SK-N-MC (cell line): ENCODE data around the gene UCKL1.

ENCODE experiments used
- DNase-seq: peaks from one replicate; pipeline ENCODE4 v3.0.0-alpha.2; 2011; ENCODE audit warnings: low read depth, low spot score
- H3K27ac ChIP-seq: fragments of 200-600 bp; sonication (generic); 2 replicates; pipeline ENCODE4 v1.5.1; 2016; ENCODE audit warnings: mixed run types
- H3K36me3 ChIP-seq: fragments of 200-600 bp; sonication (generic); 2 replicates; pipeline ENCODE4 v1.6.1; 2017; ENCODE audit warnings: antibody characterized with exemption, low read length, mixed read lengths; ENCODE audit not compliant: insufficient read depth
- H3K4me3 ChIP-seq: fragments of 200-600 bp; sonication (generic); 2 replicates; pipeline ENCODE4 v1.5.1; 2016
- H3K9ac ChIP-seq: fragments of 200-600 bp; sonication (generic); 2 replicates; pipeline ENCODE4 v1.8.0; 2017; ENCODE audit warnings: mixed run types, mixed read lengths; ENCODE audit not compliant: insufficient read length
- H3K9me3 ChIP-seq: fragments of 200-600 bp; sonication (generic); 2 replicates; pipeline ENCODE4 v1.6.1; 2017; ENCODE audit warnings: low read depth, mild to moderate bottlenecking, antibody characterized with exemption, low read length, moderate library complexity, mixed read lengths
- EZH2 ChIP-seq: fragments of 200-600 bp; sonication (generic); IDR thresholded peaks from one replicate; pipeline ENCODE4 v1.6.1; 2017; ENCODE audit warnings: antibody characterized with exemption
- FOXP2 ChIP-seq: optimal IDR thresholded peaks from 2 replicates; pipeline ENCODE3; 2011; ENCODE audit warnings: mild to moderate bottlenecking, moderate library complexity; ENCODE audit not compliant: insufficient read depth; ENCODE audit errors: extremely low read length, control extremely low read depth
- POLR2AphosphoS5 ChIP-seq: IDR thresholded peaks from 2 replicates; pipeline ENCODE4 v1.6.1; 2012; ENCODE audit warnings: mild to moderate bottlenecking, low read depth, low read length, borderline replicate concordance

UCKL1 gene

DNA sequence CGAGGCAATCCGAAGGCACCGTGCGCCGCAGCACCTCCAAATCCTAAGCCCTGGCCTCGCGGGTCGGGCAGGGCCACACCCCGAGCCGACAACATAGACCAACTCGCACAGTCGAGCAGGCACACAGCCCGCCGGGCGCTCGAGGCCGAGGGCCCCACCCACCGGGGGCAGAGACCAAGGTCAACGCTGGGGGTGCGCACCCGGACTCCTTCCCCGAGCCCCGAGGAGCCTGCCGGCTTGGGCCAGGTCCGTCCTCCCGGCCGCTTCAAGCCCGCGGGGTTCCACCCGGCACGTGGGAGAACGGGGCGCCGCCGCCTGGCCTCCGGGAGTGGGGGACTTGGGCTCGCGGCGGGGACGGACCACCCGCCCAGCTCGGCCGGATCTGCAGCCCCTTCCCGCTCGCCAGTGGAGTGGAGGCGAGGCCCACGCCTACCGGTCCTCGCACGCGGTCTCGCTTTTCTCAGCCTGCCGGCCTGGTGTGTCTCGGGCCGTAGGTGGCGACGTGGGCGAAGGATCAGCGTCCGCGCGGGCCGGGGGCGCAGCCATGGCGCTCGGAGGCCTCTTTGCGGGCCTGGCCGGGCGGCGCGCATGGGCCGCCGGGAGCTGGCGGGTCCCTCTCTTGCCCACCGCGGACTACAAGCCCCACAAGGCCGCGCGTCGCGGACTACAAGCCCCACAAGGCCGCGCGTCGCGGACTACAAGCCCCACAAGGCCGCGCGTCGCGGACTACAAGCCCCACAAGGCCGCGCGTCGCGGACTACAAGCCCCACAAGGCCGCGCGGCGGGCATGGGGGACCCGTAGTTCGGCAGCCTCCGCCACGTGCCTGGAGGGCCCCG is at the start of gene UCKL1:
Gene UCKL1, minus strand, starts transcription at position 590 of the 837 bp plus-strand sequence. Its CDS starts 44 bp downstream, at position 546.
- peak within 1 kb of the TSS; percentile 86 for H3K27ac ChIP-seq
- H3K9me3 ChIP-seq, result no peaks in the 10 kb centered on the region
- H3K9ac ChIP-seq, result peak within 1 kb of the TSS; percentile 99
- no peaks in the 10 kb centered on the region; the same call in 1 of the 2 replicates for H3K36me3 ChIP-seq
- no peak for DNase-seq
- TF ChIP-seq EZH2 (no peak), POLR2AphosphoS5 (peak; percentile 75)
- H3K4me3 ChIP-seq, result peak within 1 kb of the TSS; percentile 97

DNA sequence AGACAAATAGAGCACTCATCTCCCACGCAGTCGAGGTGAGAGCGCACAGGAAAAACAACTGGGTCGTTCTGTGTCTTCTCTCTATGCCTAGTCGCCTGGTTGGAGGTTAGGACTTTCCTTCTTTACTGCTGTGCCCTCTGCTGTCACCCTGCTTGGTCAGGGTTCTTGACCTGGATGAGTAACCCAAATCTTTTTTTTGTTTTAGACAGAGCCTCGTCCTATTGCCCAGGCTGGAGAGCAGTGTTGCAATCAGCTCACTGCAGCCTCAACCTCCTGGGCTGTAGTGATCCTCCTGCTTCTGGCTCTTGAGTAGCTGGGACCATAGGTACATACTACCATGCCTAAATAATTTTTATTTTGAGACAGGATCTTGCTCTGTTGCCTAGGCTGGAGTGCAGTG is 49.2 kb upstream of the UCKL1 start:
- Histone ChIP-seq H3K9ac (no peak overlapping the region), H3K9me3 (no peaks in the 10 kb centered on the region), H3K27ac (no peak overlapping the region), H3K4me3 (no peak overlapping the region), H3K36me3 (peaks cover 55% of the 10 kb centered on the region)
- no peak for TF ChIP-seq POLR2AphosphoS5
- TF ChIP-seq EZH2, result no peak
- no peak for TF ChIP-seq FOXP2
- DNase-seq, result no peak

DNA sequence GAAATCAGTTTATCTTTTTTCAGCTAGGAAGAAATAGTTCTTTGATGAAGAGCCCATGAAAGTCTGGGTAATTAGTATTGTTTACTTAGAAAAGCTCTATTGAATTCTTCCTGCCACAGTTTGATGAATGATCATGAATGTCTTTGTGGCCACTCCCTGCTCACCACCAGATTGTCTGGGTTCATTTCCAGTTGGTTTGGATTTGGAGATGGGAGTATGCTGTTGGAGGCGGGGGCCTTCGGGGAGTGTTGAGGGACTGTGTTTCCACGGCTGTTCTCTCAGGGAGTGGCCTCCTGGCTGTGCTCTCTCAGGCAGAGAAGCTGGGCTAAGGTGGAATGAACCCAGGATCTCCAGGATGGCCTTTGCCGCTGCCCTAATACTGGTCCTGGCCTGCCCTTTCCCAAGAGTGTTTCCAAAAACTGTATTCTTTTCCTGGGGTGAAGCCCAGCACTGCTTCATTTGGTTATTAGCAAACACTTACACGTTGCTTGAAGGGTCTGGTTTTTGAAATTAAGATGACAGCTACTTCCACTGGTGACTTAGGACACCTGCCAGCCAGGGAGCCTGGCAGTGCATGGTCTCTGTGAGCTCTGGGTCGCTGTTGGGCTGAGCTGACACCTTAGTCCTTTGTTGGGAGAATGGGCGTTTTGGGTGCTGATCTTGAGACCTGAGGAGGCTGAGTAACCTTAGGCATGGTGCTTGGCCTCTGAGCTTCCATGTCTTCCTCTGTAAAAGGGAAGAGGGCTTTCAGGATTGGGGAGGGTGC is 47.9 kb upstream of the UCKL1 start:
- H3K4me3 ChIP-seq, result no peak overlapping the region
- H3K9ac ChIP-seq, result no peak overlapping the region
- H3K9me3 ChIP-seq, result no peaks in the 10 kb centered on the region
- no peak for TF ChIP-seq EZH2
- TF ChIP-seq FOXP2, result no peak
- TF ChIP-seq POLR2AphosphoS5, result no peak
- H3K27ac ChIP-seq, result no peak overlapping the region
- DNase-seq, result no peak
- H3K36me3 ChIP-seq, result peaks cover 55% of the 10 kb centered on the region

DNA sequence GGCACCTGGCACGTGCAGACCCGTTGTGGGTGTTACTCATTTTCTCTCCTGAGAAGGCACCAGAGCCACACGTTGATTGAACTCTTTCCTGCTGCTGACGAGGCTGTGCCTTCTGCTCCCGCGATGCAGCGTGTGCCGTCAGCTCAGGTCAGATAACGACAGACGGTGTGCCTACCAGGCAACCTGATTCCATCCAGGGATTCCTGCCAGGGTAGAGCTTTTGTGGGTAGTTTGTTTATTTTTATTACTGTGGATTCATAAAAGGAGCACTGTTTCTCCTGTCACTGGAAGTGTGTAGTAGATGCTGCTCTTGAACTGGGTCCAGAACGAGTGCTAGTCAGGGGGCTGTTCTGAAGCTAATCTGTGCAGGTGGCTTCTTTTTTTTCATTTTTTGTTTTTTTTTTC is 45.4 kb upstream of the UCKL1 start:
- TF ChIP-seq POLR2AphosphoS5, result no peak
- Histone ChIP-seq H3K27ac (no peak overlapping the region), H3K4me3 (no peak overlapping the region), H3K9me3 (no peaks in the 10 kb centered on the region), H3K9ac (no peak overlapping the region), H3K36me3 (peaks cover 53% of the 10 kb centered on the region)
- no peak for DNase-seq

DNA sequence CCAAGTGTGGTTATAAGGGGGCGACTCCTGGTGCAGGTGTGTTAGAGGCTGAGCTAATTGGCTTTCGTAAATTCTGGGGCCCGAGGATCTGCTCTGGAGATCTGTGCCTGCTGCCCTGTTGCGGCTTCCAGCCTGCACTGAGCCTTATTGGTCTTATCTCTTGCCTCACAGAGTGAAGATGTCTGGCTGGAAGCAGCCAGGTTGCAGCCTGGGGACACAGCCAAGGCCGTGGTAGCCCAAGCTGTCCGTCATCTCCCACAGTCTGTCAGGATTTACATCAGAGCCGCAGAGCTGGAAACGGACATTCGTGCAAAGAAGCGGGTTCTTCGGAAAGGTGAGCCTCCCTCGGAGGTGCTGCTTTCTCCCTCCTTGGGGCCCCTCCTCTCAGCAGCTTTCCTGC is 44.7 kb upstream of the UCKL1 start:
- Histone ChIP-seq H3K4me3 (no peak overlapping the region), H3K9me3 (no peaks in the 10 kb centered on the region), H3K27ac (no peak overlapping the region), H3K36me3 (peaks cover 56% of the 10 kb centered on the region), H3K9ac (no peak overlapping the region)
- DNase-seq, result no peak
- TF ChIP-seq EZH2, result no peak
- no peak for TF ChIP-seq POLR2AphosphoS5
- TF ChIP-seq FOXP2, result no peak

DNA sequence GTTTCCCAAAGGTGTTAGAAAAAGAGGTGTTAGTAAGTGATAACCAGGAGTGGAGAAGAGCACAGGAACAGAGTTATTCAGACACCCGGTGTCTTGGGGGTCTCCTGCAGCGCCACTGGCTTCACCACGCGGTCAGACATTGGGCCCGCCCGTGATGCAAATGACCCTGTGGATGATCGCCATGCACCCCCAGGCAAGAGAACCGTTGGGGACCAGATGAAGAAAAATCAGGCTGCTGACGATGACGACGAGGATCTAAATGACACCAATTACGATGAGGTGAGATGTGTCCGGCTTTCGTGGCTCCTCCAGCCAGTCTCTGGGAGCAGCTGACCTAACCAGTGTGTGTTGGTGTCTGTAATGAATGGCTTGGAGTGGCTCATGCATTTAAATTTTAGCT is 26.7 kb upstream of the UCKL1 start:
- Histone ChIP-seq H3K27ac (no peak overlapping the region), H3K36me3 (peaks cover 40% of the 10 kb centered on the region), H3K4me3 (no peak overlapping the region), H3K9ac (no peak overlapping the region), H3K9me3 (no peaks in the 10 kb centered on the region)
- TF ChIP-seq POLR2AphosphoS5, result no peak
- TF ChIP-seq FOXP2, result no peak
- TF ChIP-seq EZH2, result no peak
- DNase-seq, result no peak

DNA sequence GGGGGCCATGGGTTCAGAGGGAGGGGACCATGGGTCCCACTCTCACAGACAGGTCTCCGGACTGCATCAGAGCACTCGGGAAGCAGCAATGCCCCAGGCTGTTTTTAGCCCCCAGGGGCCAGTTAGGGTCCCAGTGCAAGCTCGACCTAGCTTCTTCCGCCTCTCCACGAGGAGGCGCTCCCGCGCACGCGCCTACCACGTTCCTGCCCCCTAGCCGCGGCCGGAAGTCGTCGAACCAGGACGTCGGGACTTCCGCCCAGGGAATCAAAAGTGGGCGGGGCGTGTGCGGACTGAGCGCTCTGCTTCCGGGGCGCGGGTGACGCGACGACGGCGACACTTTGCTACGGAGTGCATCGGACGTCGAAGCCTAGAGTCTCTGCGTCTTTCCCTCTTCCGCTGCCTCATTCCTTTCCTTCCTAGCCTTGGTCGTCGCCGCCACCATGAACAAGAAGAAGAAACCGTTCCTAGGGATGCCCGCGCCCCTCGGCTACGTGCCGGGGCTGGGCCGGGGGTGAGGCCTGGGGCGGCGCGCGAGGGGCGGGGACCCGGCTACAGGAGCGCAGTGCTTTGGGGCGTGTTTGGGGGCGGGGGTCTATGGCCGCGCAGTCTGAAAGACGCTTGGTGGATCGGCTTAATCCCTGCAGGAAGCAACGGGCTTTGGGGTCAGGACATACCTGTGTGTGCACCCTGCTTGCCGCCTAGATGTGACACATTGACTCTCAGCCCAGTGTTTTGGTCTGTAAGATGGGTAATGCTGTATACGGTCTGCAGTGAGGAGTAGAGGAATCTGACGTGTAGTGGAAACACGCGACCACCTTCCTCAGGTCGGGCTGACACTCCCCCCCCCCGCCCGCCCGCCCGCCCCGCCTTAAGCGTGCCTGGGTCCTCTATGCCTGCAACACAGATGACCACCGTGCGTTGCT is 24.9 kb upstream of the UCKL1 start, which contains the start of gene PRPF6:
Gene PRPF6, plus strand, starts transcription at position 327 of the 923 bp plus-strand sequence. Its CDS starts 114 bp downstream, at position 441.
- Histone ChIP-seq H3K27ac (peak within 1 kb of the TSS; percentile 82), H3K9me3 (no peaks in the 10 kb centered on the region), H3K4me3 (peak within 1 kb of the TSS; percentile 97), H3K36me3 (peaks cover 26% of the 10 kb centered on the region), H3K9ac (peak within 1 kb of the TSS; percentile 88)
- DNase-seq, result peak; percentile 55
- TF ChIP-seq POLR2AphosphoS5 (peak; percentile 86), EZH2 (no peak), FOXP2 (peak; percentile 28)
